NCI-H748 treated with DMSO at 0.1 percent for 48 hours (cell line): ENCODE results near the gene FAM210A.
"Not testable (repeated sequence)": the region's sequence is repeated elsewhere in the genome, so short reads cannot be mapped to it uniquely, and the experiment has no call there.

Source experiments
- DNase-seq: peaks from one replicate; lab custom pipeline; 2025; lab: John Stamatoyannopoulos, UW

FAM210A gene

DNA sequence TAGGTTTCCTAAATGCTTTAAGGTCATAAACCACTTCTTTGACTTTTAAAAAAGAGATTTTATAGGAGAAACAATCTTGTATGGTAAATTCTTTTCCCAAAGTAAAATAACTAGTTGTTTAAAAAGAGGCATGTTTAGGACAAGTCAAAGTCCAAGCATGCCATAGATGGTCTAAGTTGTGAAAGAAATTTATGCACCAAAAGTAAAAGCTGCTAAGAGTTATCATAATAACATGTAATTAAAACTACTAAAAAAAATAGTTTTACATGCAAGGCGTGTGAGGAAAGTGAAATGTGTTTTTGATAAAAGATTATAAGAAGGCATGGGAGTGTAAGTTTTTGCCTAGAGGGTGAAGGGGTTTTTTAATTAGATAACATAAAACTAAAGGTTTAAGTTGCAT, 22.5 kb downstream of the FAM210A start:
- DNase-seq: no peak

GRCh38 chr18:13700153-13700552, 26.2 kb downstream of the FAM210A start:
- no peak for DNase-seq

DNA sequence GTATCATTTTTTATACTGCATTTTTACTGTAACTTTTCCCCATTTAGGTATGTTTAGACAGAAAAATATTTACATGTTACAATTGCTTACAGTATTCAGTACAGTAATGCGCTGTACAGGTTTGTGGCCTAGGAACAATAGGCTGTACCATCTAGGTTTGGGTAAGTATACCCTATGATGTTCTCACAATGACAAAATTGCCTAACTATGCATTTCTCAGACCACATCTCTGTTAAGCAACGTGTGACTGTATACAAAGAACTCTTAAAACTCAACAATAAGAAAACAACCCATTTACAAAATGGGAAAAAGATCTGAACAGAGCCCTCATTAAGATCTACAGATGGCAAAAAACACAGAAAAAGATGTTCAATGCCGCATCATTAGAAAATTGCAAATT, 29.4 kb downstream of the FAM210A start:
- DNase-seq: no peak

DNA sequence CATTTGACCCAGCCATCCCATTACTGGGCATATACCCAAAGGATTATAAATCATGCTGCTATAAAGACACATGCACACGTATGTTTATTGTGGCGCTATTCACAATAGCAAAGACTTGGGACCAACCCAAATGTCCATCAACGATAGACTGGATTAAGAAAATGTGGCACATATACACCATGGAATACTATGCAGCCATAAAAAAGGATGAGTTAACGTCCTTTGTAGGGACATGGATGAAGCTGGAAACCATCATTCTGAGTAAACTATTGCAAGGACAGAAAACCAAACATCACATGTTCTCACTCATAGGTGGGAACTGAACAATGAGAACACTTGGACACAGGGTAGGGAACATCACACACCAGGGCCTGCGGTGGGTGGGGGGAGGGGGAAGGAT, 31.0 kb downstream of the FAM210A start:
- not testable (repeated sequence) for DNase-seq

DNA sequence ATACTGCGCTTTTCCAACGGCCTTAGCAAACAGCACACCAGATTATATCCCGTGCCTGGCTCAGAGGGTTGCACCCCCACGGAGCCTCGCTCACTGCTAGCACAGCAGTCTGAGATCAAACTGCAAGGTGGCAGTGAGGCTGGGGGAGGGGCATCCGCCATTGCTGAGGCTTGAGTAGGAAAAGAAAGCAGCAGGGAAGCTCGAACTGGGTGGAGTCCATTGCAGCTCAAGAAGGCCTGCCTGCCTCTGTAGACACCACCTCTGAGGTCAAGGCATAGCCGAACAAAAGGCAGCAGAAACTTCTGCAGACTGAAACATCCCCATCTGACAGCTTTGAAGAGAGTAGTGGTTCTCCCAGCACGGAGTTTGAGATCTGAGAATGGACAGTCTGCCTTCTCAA, 36.3 kb downstream of the FAM210A start:
- not testable (repeated sequence) for DNase-seq

GRCh38 chr18:13688191-13689136, 37.9 kb downstream of the FAM210A start:
- no peak for DNase-seq

GRCh38 chr18:13684546-13684945, 41.8 kb downstream of the FAM210A start:
- no peak for DNase-seq

DNA sequence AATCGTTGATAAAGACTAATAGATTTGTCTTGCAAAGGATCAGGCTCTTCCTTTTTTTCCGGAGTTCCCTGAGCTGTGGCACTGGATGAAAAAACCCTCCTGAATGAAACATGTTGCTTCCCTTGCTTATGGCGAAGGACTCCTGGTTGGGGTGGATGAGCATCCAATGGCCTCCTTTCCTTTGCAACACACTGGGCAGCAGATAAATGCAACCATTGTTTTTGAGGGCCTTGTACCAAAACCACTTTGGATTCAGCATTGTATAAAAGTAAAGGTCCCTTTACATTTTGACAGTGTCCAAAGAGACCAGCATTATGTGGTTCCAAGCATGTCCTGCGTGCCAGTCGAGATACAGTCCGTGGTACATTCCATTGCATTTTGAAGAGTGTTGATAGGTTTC, 44.7 kb downstream of the FAM210A start:
- DNase-seq: no peak

GRCh38 chr18:13680612-13681011, 45.7 kb downstream of the FAM210A start:
- DNase-seq: no peak

DNA sequence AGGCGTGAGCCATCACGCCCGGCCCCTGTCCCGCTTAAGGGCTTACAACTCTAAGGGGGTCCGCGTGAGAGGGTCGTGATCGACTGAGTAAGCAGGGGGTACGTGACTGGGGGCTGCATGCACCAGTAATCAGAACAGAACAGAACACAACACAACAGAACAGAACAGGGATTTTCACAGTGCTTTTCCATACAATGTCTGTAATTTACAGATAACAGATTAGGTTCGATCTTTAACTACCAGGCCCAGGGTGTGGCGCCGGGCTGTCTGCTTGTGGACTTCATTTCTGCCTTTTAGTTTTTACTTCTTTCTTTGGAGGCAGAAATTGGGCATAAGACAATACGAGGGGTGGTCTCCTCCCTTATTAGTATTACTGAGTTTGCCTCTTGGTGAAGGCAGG, 49.0 kb downstream of the FAM210A start:
- DNase-seq: not testable (repeated sequence)

GRCh38 chr18:13676471-13676870, 49.9 kb downstream of the FAM210A start:
- no peak for DNase-seq

DNA sequence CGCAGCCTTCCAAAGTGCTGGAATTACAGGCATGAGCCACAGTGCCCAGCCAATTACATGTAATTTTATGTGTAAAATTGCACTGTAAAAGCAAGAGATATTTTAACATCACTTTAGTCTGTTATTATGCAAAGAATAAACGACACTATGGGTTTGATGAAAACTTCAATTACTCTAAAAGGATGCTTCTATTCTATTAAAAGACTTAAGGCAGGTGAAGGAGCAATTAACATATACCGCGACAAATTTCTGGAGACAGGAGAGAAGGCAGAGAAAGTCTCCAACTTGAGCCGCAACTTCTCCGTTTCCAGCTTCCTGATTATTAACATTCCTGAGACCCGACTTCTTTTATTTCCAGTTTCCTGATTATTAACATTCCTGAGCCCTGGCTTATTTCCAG, 53.7 kb downstream of the FAM210A start:
- DNase-seq: no peak

DNA sequence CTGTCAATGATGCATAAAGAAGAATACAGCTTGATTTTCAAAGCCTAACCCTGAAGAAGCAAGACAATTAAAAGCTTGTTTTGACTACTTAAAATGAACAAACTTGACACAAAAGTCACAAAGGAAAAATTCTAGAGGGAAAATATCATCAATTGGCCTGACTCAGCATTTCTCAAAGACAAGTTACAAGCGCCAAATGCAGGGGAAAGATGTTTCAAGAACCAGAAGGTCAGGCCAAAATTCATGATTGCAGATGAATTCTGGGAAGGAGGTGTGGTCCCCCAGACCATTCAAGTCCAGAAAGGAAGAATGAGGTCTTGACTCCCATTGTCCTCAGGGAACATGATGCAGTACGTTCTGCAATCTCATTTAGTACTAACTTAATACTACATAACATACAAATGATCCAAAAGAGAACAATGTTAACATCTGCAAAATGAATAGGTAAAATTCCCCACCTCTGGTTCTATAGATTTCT, 64.5 kb downstream of the FAM210A start:
- DNase-seq: no peak

- no peak for DNase-seq
Measured at GRCh38 chr18:13661051-13661778, 65.1 kb downstream of the FAM210A start.

DNA sequence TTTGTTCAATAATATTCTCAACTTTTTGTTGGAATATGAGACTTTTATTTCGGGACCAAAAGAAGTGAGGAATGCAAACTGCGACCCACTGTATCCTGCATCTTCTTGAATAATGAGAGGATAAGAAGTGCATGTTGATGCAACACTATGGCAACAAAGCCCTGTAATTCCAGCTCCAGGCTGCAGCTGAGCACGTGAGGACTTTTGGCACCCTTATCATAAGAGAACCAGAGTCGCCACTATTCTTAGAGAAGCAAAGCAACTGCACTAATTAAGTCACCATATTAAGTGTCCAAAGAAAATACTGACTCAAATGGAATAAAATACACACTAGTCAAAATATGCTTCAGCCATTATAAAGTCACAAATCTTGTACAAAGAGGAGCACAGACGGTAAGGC, 65.8 kb downstream of the FAM210A start:
- no peak for DNase-seq

DNA sequence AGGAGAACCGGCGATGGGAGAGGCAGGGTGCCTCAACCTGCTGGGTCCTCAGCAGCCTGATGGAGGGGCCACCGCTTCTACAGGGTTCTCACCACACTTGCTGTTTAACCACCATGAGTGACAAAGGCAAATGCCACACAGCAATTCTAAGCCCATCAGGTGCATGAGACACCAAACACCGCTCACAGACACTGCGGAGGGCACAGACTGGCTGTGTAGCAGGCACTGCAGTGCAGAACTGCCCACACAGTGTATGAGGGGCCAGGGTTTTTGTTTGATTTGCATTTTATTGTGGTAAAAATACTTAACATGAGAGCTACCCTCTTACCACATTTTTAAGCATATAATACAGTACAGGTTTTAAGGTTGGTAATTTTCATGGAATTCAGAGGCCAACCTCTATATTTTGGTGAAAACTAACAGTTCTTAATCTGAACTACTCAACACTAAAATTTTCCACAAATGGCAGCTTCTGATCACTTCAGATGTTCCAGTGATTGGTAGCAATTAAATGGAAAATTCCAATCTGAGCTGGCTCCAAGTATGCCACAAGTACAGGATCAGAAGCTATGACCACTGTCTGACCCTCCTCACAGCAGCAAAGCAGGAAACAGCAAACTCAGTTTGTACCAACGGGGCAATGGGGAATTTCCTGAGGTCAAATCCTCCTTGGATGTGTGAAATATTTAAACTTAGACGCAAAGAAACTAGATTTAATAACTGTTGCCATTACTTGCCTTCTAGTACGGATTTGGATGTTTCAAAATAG, 67.7 kb downstream of the FAM210A start:
- no peak for DNase-seq

DNA sequence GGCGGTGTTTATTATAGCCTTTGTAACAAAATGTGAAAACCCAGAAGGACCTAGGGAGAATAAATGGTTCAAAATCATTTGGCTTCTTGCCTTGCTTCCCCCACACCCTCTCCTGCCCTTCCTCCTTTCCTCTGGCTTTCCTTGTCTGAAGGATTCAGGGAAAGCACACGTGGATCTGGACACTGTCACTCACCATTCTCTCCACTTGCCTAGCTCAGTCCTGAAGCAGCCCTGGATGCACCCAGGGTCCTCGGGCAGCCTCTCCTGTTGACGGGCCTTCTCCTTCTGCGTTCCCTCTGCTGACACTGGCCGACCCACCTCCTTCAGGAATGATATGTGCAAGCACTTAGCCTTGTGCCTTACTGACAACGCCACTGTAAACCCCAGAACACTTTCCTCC, 68.4 kb downstream of the FAM210A start:
- no peak for DNase-seq

DNA sequence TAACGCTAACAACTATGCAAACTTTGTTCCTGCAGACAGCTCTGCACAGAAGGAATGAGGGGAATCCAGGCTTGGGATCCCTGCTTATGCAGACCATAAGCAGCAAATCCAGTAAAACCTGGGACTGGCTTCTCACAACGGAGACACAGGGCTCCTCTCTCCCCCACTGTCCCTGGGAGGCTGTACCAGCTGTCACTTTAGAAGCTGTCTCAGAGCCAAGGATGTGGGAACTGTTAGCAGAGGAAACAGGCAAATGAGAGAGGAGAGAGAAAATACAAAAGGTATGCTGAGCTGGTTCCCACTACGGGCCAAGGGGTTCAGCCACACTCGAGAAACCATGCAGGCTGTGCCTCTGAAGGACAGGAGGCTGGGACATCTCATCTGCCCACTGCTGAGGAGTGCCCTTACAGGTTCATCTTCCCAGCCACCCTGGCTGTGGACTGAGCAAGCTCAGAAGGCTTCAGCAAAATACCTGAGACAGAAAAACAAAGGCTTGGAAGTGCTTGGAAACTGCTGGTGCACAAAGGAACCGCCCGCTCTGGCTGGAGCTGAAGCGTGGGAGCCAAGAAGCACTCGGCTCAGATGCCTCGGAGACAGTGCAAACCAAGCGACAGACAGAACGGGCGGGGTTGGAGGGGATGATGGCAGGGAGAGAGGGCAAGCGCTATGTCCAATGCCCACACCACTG, 72.5 kb downstream of the FAM210A start:
- no peak for DNase-seq

DNA sequence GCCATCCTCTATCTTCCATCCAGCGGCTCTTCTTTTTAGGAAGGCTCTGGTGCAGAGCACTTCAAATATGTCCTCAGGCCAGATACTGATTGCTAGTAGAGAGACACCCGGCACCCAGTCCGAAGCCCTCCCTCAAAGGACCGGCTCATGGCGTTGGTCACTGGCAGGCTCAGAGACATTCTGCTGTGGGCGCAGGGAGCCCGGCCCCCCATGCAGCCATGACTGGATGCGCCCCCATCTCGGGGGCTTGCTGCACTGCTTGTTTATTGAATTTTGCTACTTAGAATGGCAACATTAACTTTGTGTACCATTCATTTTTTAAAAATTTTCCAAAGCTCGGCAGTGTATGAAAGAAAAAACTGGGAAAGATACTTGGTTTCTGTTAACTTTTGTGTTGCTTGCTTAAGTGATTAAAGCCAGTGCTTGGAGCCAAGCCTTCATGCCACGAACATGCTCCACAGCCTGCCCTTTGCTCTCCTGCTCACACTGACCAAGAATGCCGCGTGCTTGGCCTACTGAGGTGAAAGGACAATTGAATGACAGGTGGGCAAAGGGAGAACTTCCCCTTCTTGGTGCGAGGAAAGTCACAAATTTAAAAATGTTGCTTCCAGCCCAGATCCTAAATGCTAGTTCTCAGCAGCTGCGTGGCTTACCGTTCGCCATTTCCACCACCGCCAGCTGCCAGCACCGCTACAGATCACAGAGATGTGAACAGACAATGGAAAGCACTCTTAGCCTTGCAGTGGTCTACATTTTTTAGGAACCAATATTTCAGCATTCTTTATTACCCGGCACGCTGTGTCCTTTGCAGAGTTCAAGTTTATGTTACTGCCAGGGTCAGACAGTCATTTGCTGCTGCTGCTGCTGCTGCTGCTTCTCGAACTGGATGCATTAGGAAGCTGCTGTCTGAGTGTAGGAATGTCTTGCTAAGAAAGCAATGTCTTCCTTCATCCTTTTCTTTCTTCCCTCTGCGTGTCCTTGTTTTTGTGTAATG, 76.7 kb downstream of the FAM210A start:
- no peak for DNase-seq

GRCh38 chr18:13647761-13648160, 78.6 kb downstream of the FAM210A start:
- DNase-seq: no peak
